ENCODE measurements around the gene SCFD1.

SCFD1 gene

GRCh38 chr14:30763891-30764290 is 141.8 kb downstream of the SCFD1 start:
- Histone ChIP-seq H2BK15ac (ENCODE audit: low read depth, poor library complexity, severe bottlenecking) (no peak overlapping the region), H2BK12ac (ENCODE audit: low read length in 2 of 2) (no peak overlapping the region), H3K9ac (ENCODE audit: low read length) (no peak overlapping the region), H4K8ac (ENCODE audit: low read length) (no peak overlapping the region), H3K27me3 (ENCODE audit: control insufficient read depth in 1 of 2, insufficient read depth in 1 of 2, low read length in 2 of 2) (no peaks in the 10 kb centered on the region), H2BK120ac (ENCODE audit: low read depth, low read length) (no peak overlapping the region), H3K4me2 (ENCODE audit: low read length, poor library complexity, severe bottlenecking) (no peak overlapping the region), H3K4ac (ENCODE audit: low read depth in 1 of 2, low read length in 2 of 2) (no peak overlapping the region), H3K14ac (ENCODE audit: low read length in 2 of 2) (no peak overlapping the region), H3K4me3 (ENCODE audit: insufficient read depth in 1 of 2, low read depth in 1 of 2, low read length in 2 of 2) (no peak overlapping the region), H2AFZ (ENCODE audit: low read depth, low read length) (no peak overlapping the region), H3K23ac (ENCODE audit: low read length in 2 of 2) (no peak overlapping the region), H2AK5ac (ENCODE audit: low read length, severe bottlenecking) (no peak overlapping the region), H2BK5ac (ENCODE audit: low read depth, low read length, poor library complexity, severe bottlenecking) (no peak overlapping the region), H4K91ac (ENCODE audit: low read length) (no peak overlapping the region), H3K4me1 (ENCODE audit: control insufficient read depth, insufficient read depth, low read depth, low read length) (no peaks in the 10 kb centered on the region), H3K79me1 (replicated peaks; ENCODE audit: low read length, poor library complexity, severe bottlenecking) (no peaks in the 10 kb centered on the region), H3K18ac (ENCODE audit: low read depth in 1 of 2, low read length in 2 of 2) (no peak overlapping the region), H3K36me3 (ENCODE audit: control insufficient read depth in 1 of 2, insufficient read depth in 2 of 2, low read depth in 1 of 2, low read length in 2 of 2) (no peaks in the 10 kb centered on the region), H3K27ac (ENCODE audit: low read length, poor library complexity, severe bottlenecking) (no peak overlapping the region), H3K9me3 (ENCODE audit: control insufficient read depth, low read length) (peaks cover 70% of the 10 kb centered on the region)
- no CpG with 5 or more reads among the region's 1 CpG for WGBS
- DNase-seq = no peak

- H2BK12ac ChIP-seq (ENCODE audit: low read length in 2 of 2) = no peak overlapping the region
- H4K91ac ChIP-seq (ENCODE audit: low read length) = no peak overlapping the region
- H3K27me3 ChIP-seq (ENCODE audit: control insufficient read depth in 1 of 2, insufficient read depth in 1 of 2, low read length in 2 of 2) = peaks cover 22 to 23% of the 10 kb centered on the region in 2 experiments
- H3K9ac ChIP-seq (ENCODE audit: low read length) = no peak overlapping the region
- H3K4ac ChIP-seq (ENCODE audit: low read depth in 1 of 2, low read length in 2 of 2) = no peak overlapping the region
- H3K4me3 ChIP-seq (ENCODE audit: insufficient read depth in 1 of 2, low read depth in 1 of 2, low read length in 2 of 2) = no peak overlapping the region
- no peaks in the 10 kb centered on the region for H3K79me1 ChIP-seq (replicated peaks; ENCODE audit: low read length, poor library complexity, severe bottlenecking)
- H3K36me3 ChIP-seq (ENCODE audit: control insufficient read depth in 1 of 2, insufficient read depth in 2 of 2, low read depth in 1 of 2, low read length in 2 of 2) = no peaks in the 10 kb centered on the region
- H2BK5ac ChIP-seq (ENCODE audit: low read depth, low read length, poor library complexity, severe bottlenecking) = no peak overlapping the region
- H2BK120ac ChIP-seq (ENCODE audit: low read depth, low read length) = no peak overlapping the region
- WGBS = 80% methylated on average over 4 of the region's 4 CpGs
- H3K18ac ChIP-seq (ENCODE audit: low read depth in 1 of 2, low read length in 2 of 2) = no peak overlapping the region
- H3K9me3 ChIP-seq (ENCODE audit: control insufficient read depth, low read length) = peaks cover 49% of the 10 kb centered on the region
- DNase-seq = no peak
- H2BK15ac ChIP-seq (ENCODE audit: low read depth, poor library complexity, severe bottlenecking) = no peak overlapping the region
- no peak overlapping the region for H3K23ac ChIP-seq (ENCODE audit: low read length in 2 of 2)
- H4K8ac ChIP-seq (ENCODE audit: low read length) = no peak overlapping the region
- H3K4me2 ChIP-seq (ENCODE audit: low read length, poor library complexity, severe bottlenecking) = no peak overlapping the region
- H2AK5ac ChIP-seq (ENCODE audit: low read length, severe bottlenecking) = no peak overlapping the region
- H3K14ac ChIP-seq (ENCODE audit: low read length in 2 of 2) = peak overlapping the region in 1 of 2 experiments; percentile 3
- no peak overlapping the region for H2AFZ ChIP-seq (ENCODE audit: low read depth, low read length)
- H3K27ac ChIP-seq (ENCODE audit: low read length, poor library complexity, severe bottlenecking) = no peak overlapping the region
- no peaks in the 10 kb centered on the region for H3K4me1 ChIP-seq (ENCODE audit: control insufficient read depth, insufficient read depth, low read depth, low read length)
These were observed 145.5 kb downstream of the SCFD1 start for GRCh38 chr14:30767624-30768023.

DNA sequence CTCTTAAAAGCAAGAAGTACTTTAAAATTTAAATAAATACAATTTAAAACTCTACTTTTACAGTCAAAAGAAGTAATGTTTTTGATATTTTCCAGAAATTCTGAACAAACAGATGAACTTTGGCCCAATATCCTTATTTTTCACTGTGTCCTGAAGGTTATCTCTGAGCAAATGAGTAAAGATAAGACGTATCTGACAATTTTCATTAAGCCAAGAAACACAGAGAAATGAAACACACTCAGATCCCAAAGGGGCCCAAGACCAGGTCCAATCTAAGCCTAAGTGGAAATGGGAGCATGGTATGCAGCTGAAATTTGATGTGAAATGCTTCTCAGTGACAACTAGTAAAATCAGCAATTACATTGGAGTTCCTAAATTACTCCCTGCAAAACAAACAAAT is 146.7 kb downstream of the SCFD1 start:
- H3K36me3 ChIP-seq (ENCODE audit: control insufficient read depth in 1 of 2, insufficient read depth in 2 of 2, low read depth in 1 of 2, low read length in 2 of 2) = no peaks in the 10 kb centered on the region
- no peak overlapping the region for H3K4me3 ChIP-seq (ENCODE audit: insufficient read depth in 1 of 2, low read depth in 1 of 2, low read length in 2 of 2)
- no peak overlapping the region for H2BK15ac ChIP-seq (ENCODE audit: low read depth, poor library complexity, severe bottlenecking)
- no peak overlapping the region for H4K91ac ChIP-seq (ENCODE audit: low read length)
- H2AFZ ChIP-seq (ENCODE audit: low read depth, low read length) = no peak overlapping the region
- H2BK5ac ChIP-seq (ENCODE audit: low read depth, low read length, poor library complexity, severe bottlenecking) = no peak overlapping the region
- no peak for DNase-seq
- H3K18ac ChIP-seq (ENCODE audit: low read depth in 1 of 2, low read length in 2 of 2) = no peak overlapping the region
- no peak overlapping the region for H3K4ac ChIP-seq (ENCODE audit: low read depth in 1 of 2, low read length in 2 of 2)
- no peaks in the 10 kb centered on the region for H3K4me1 ChIP-seq (ENCODE audit: control insufficient read depth, insufficient read depth, low read depth, low read length)
- H2AK5ac ChIP-seq (ENCODE audit: low read length, severe bottlenecking) = no peak overlapping the region
- peaks cover 30 to 31% of the 10 kb centered on the region in 2 experiments for H3K27me3 ChIP-seq (ENCODE audit: control insufficient read depth in 1 of 2, insufficient read depth in 1 of 2, low read length in 2 of 2)
- H3K9me3 ChIP-seq (ENCODE audit: control insufficient read depth, low read length) = peaks cover 37% of the 10 kb centered on the region
- H3K79me1 ChIP-seq (replicated peaks; ENCODE audit: low read length, poor library complexity, severe bottlenecking) = no peaks in the 10 kb centered on the region
- 67% methylated on average over 1 of the region's 1 CpG for WGBS
- H3K23ac ChIP-seq (ENCODE audit: low read length in 2 of 2) = no peak overlapping the region
- no peak overlapping the region for H3K9ac ChIP-seq (ENCODE audit: low read length)
- H2BK12ac ChIP-seq (ENCODE audit: low read length in 2 of 2) = no peak overlapping the region
- no peak overlapping the region for H4K8ac ChIP-seq (ENCODE audit: low read length)
- H3K14ac ChIP-seq (ENCODE audit: low read length in 2 of 2) = no peak overlapping the region
- no peak overlapping the region for H3K4me2 ChIP-seq (ENCODE audit: low read length, poor library complexity, severe bottlenecking)
- H3K27ac ChIP-seq (ENCODE audit: low read length, poor library complexity, severe bottlenecking) = no peak overlapping the region
- H2BK120ac ChIP-seq (ENCODE audit: low read depth, low read length) = no peak overlapping the region

- Histone ChIP-seq H2BK120ac (ENCODE audit: low read depth, low read length) (no peak overlapping the region), H4K8ac (ENCODE audit: low read length) (no peak overlapping the region), H3K14ac (ENCODE audit: low read length in 2 of 2) (no peak overlapping the region), H2BK15ac (ENCODE audit: low read depth, poor library complexity, severe bottlenecking) (no peak overlapping the region), H3K4me3 (ENCODE audit: insufficient read depth in 1 of 2, low read depth in 1 of 2, low read length in 2 of 2) (no peak overlapping the region), H3K36me3 (ENCODE audit: control insufficient read depth in 1 of 2, insufficient read depth in 2 of 2, low read depth in 1 of 2, low read length in 2 of 2) (no peaks in the 10 kb centered on the region), H3K4me2 (ENCODE audit: low read length, poor library complexity, severe bottlenecking) (no peak overlapping the region), H2AK5ac (ENCODE audit: low read length, severe bottlenecking) (no peak overlapping the region), H2BK5ac (ENCODE audit: low read depth, low read length, poor library complexity, severe bottlenecking) (no peak overlapping the region), H3K18ac (ENCODE audit: low read depth in 1 of 2, low read length in 2 of 2) (no peak overlapping the region), H2AFZ (ENCODE audit: low read depth, low read length) (no peak overlapping the region), H4K91ac (ENCODE audit: low read length) (no peak overlapping the region), H3K23ac (ENCODE audit: low read length in 2 of 2) (no peak overlapping the region), H3K4ac (ENCODE audit: low read depth in 1 of 2, low read length in 2 of 2) (no peak overlapping the region), H3K9ac (ENCODE audit: low read length) (no peak overlapping the region), H2BK12ac (ENCODE audit: low read length in 2 of 2) (no peak overlapping the region), H3K27ac (ENCODE audit: low read length, poor library complexity, severe bottlenecking) (no peak overlapping the region), H3K4me1 (ENCODE audit: control insufficient read depth, insufficient read depth, low read depth, low read length) (no peaks in the 10 kb centered on the region), H3K27me3 (ENCODE audit: control insufficient read depth in 1 of 2, insufficient read depth in 1 of 2, low read length in 2 of 2) (peaks cover 32 to 35% of the 10 kb centered on the region in 2 experiments), H3K9me3 (ENCODE audit: control insufficient read depth, low read length) (peaks cover 22% of the 10 kb centered on the region), H3K79me1 (replicated peaks; ENCODE audit: low read length, poor library complexity, severe bottlenecking) (no peaks in the 10 kb centered on the region)
- 94% methylated on average over 2 of the region's 6 CpGs for WGBS
- DNase-seq = no peak
These were observed 148.3 kb downstream of the SCFD1 start for GRCh38 chr14:30770376-30770775.
